Heart left ventricle (tissue), 13 donors: ENCODE measurements around the gene GDA.

Experiments used
- POLR2A ChIP-seq, 2 donors: fragments of 450-650 bp; IDR thresholded peaks; one replicate each; pipeline ENCODE4 v1.6.1; 2017; ENCODE audit warnings: antibody characterized with exemption in 2 of 2, mild to moderate bottlenecking in 2 of 2, moderate library complexity in 2 of 2
- TF ChIP-seq, protein P1 (sequence below), 12 donors: fragments of 200-600 bp; sonication (generic) in 4 of 12; IDR thresholded peaks; one replicate each; pipeline versions ENCODE4 v1.5.0 to v1.8.0; 2018 to 2022; ENCODE audit warnings: antibody characterized with exemption in 12 of 12, mild to moderate bottlenecking in 5 of 12
- donor health status: ischemic (EF 13 %, LVEDD 7.1; RV severe dilation, severe dysfunction).
- donor health status: DM: no; HTN: yes; CAD: no.
- donor health status: DM: no; HTN: no; CAD: no.
- donor health status: ischemic (EF 25% LVEDD 6.9; RV normal size, moderate dysfunction).
- donor health status: ischemic (EF 25% LVEDD 5.7; RV mildly dilated, moderate dysfunction).
- donor health status: ischemic (EF 35%, LVEDD 5.7; RV mildly dilated, moderate dysfunction).
- donor health status: nonischemic (EF 11% LVEDD 7.7; RV severe dilation, severe dysfunction).
- donor health status: DM: yes; HTN: yes; CAD: no.
- donor health status: PGD.
- donor health status: ischemic (EF 29% LVEDD 5.4; RV normal size, mild dysfunction).
- donor health status: nonischemic (EF 23%, LVEDD 6.1; RV moderate dilation, normal function).

DNA sequence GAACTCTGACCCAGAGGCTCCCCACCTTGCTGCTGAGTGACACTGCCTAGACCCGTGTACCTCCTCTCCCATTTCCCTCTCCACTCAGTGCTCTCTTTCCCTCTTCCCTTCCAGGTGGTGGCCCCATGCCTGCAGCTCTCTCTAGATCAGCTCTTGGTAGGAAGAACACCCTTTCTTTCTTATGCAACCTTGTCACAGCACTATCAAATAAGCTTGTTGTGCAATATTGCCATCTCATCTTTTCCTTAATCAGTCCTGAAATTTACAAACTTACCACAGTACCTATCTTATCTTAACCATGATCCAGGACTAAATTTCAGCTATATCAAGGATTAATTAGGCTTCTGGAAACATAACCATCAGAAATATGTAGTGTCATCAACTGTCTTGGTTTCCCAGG lies 127.2 kb downstream of the GDA start:
- TF ChIP-seq, protein P1, sequence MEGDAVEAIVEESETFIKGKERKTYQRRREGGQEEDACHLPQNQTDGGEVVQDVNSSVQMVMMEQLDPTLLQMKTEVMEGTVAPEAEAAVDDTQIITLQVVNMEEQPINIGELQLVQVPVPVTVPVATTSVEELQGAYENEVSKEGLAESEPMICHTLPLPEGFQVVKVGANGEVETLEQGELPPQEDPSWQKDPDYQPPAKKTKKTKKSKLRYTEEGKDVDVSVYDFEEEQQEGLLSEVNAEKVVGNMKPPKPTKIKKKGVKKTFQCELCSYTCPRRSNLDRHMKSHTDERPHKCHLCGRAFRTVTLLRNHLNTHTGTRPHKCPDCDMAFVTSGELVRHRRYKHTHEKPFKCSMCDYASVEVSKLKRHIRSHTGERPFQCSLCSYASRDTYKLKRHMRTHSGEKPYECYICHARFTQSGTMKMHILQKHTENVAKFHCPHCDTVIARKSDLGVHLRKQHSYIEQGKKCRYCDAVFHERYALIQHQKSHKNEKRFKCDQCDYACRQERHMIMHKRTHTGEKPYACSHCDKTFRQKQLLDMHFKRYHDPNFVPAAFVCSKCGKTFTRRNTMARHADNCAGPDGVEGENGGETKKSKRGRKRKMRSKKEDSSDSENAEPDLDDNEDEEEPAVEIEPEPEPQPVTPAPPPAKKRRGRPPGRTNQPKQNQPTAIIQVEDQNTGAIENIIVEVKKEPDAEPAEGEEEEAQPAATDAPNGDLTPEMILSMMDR (IDR thresholded peaks at IDR 0.05) = no peak
- no peak for TF ChIP-seq POLR2A (IDR thresholded peaks at IDR 0.05)
